Measurements from ENCODE around the gene IDH2. TPM values are rescaled to one million over a fixed set of nuclear protein-coding genes. Genes with fewer than 3 reads are reported as not detected.

The IDH2 gene
- total RNA-seq, 4 donors from 2014 or later = 68.6 to 126 (median 76.7) TPM

- Histone ChIP-seq H3K36me3 (no peaks in the 10 kb centered on the region), H3K27ac (peak overlapping the region; percentile 79), H3K4me1 (peaks cover 60% of the 10 kb centered on the region), H3K27me3 (no peaks in the 10 kb centered on the region), H3K4me3 (no peak overlapping the region), H3K9me3 (no peaks in the 10 kb centered on the region)
- TF ChIP-seq POLR2AphosphoS5 (IDR thresholded peaks at IDR 0.05) (no peak), CTCF (IDR thresholded peaks at IDR 0.05) (no peak), EP300 (IDR thresholded peaks at IDR 0.05) (no peak), POLR2A (IDR thresholded peaks at IDR 0.05) (no peak)
- WGBS = 92% methylated on average over 4 of the region's 6 CpGs
- DNase-seq (ENCODE audit: low spot score in 2 of 2) = peak in 1 of 2 donors; percentile 52
Measured at GRCh38 chr15:90033448-90033847, 68.8 kb downstream of the IDH2 start.

Other genes with a start within 250 kb of the IDH2 start
- 10 to 100 TPM; 15.5 to 70.4 (median 28.4) TPM for gene AP3S2, start 208.5 kb downstream of the IDH2 start, total RNA-seq
- gene ARPIN, start 189.5 kb downstream of the IDH2 start, total RNA-seq = 10 to 100 TPM; 12.0 to 24.8 (median 16.6) TPM
- gene ZNF710, start 101.1 kb downstream of the IDH2 start, total RNA-seq = 10 to 100 TPM; 19.2 to 32.1 (median 25.0) TPM
- gene SEMA4B, start 98.9 kb upstream of the IDH2 start, total RNA-seq = 100 to 1,000 TPM in 2 of 4 donors, 10 to 100 TPM in 2; 81.7 to 146 (median 116) TPM
- gene CIB1, start 131.5 kb upstream of the IDH2 start, total RNA-seq = 10 to 100 TPM; 16.2 to 41.9 (median 29.7) TPM
- gene GDPGP1, start 131.7 kb upstream of the IDH2 start, total RNA-seq = 1 to 10 TPM; 2.2 to 3.6 (median 2.9) TPM
- gene TTLL13, start 147.1 kb upstream of the IDH2 start, total RNA-seq = under 1 TPM in 1 of 4 donors, not detected in 3; 0.21 TPM
- 10 to 100 TPM; 49.2 to 71.3 (median 61.4) TPM for gene NGRN, start 163.2 kb upstream of the IDH2 start, total RNA-seq
- 1 to 10 TPM; 1.4 to 7.2 (median 3.2) TPM for gene ZNF774, start 249.8 kb upstream of the IDH2 start, total RNA-seq